A549 (cell line): ENCODE measurements around the gene RGS6.

ENCODE experiments used
- CHD4 ChIP-seq: fragments of 200-600 bp; sonication (generic); IDR thresholded peaks from 2 replicates; pipeline ENCODE4 v1.6.1; 2016; ENCODE audit warnings: antibody characterized with exemption, mild to moderate bottlenecking, borderline replicate concordance
- CTCF ChIP-seq: fragments of >200 bp; sonication (Bioruptor Twin); formaldehyde crosslinking; IDR thresholded peaks from 3 replicates; pipeline ENCODE4 v1.5.1; 2016
- MYC ChIP-seq: IDR thresholded peaks from 2 replicates; pipeline ENCODE4 v1.6.1; 2012; ENCODE audit warnings: mild to moderate bottlenecking, inconsistent platforms, low read length, improper control_type of control experiment, borderline replicate concordance
- NFE2L2 ChIP-seq: fragments of 150-350 bp; conservative IDR thresholded peaks from 2 replicates; pipeline ENCODE4 v1.6.1; 2014; ENCODE audit warnings: low read length
- POLR2A ChIP-seq: IDR thresholded peaks from 2 replicates; pipeline ENCODE4 v1.6.1; 2012; ENCODE audit warnings: mild to moderate bottlenecking, low read length
- SMC3 ChIP-seq: fragments of >200 bp; sonication (Bioruptor Twin); formaldehyde crosslinking; IDR thresholded peaks from 3 replicates; pipeline ENCODE4 v1.6.1; 2018; ENCODE audit warnings: inconsistent platforms

GRCh38 chr14:72332871-72333270, 400.6 kb downstream of the RGS6 start:
- TF ChIP-seq CTCF, result no peak
- TF ChIP-seq POLR2A, result no peak
- TF ChIP-seq SMC3, result no peak
- TF ChIP-seq NFE2L2, result no peak
- no peak for TF ChIP-seq MYC
- TF ChIP-seq CHD4, result no peak
